ENCODE results near the gene TRANK1. TPM values are rescaled to one million over a fixed set of nuclear protein-coding genes. Genes with fewer than 3 reads are reported as not detected.
A peak's percentile ranks its signal among the peaks of the same experiment; 100 is the strongest.

The TRANK1 gene
- total RNA-seq, 4 donors from 2014 or later = 2.5 to 4.8 (median 3.7) TPM

DNA sequence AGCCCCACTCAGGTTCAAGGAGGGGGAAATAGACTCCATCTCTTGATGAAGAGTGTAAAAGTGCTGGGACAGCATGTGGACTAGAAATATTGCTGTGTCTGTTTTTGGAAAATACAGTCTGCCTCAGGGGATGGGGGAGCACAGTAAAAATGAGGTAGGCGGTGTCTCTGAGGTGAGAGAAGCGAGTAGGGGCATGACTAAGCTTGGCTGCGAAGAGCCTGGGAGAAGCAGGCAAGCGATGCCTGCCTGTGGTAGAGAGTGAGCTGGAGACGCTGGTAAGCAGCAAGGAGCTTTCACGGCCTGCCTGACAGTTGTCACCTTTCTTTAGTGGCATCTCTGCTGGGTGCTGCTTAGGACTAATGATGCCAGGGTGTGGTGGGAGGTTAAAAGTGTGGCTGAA, 131.5 kb downstream of the TRANK1 start:
- peaks cover 28% of the 10 kb centered on the region for H3K4me1 ChIP-seq
- H3K9me3 ChIP-seq = no peaks in the 10 kb centered on the region
- TF ChIP-seq CTCF (IDR thresholded peaks at IDR 0.05) (no peak), POLR2A (IDR thresholded peaks at IDR 0.05) (no peak), EP300 (IDR thresholded peaks at IDR 0.05) (no peak), POLR2AphosphoS5 (IDR thresholded peaks at IDR 0.05) (no peak)
- H3K4me3 ChIP-seq = no peak overlapping the region
- no peaks in the 10 kb centered on the region for H3K36me3 ChIP-seq
- DNase-seq (ENCODE audit: low spot score in 2 of 2) = no peak
- H3K27me3 ChIP-seq = no peaks in the 10 kb centered on the region
- peak overlapping the region; percentile 3 for H3K27ac ChIP-seq
- 46% methylated on average over 6 of the region's 6 CpGs for WGBS

DNA sequence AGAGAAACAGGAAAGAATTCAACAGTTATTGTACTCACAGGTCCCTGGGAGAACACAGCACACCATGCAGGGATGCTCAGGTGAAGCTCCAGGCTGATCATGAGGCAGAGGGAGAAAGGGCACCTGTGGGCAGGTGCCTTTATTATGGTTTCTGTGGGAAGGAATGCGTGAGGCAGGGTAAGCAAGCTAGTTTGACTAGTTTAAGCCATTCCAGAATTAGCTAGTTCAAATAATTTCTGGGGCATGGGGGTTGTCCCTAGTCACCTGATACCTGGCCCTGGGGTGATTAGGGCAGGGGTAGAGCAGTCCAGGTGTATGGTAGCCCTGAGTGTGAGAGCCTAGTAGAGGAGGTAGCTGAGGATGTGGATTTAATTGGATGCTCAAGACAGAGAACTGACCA, 132.6 kb downstream of the TRANK1 start:
- no peaks in the 10 kb centered on the region for H3K9me3 ChIP-seq

DNA sequence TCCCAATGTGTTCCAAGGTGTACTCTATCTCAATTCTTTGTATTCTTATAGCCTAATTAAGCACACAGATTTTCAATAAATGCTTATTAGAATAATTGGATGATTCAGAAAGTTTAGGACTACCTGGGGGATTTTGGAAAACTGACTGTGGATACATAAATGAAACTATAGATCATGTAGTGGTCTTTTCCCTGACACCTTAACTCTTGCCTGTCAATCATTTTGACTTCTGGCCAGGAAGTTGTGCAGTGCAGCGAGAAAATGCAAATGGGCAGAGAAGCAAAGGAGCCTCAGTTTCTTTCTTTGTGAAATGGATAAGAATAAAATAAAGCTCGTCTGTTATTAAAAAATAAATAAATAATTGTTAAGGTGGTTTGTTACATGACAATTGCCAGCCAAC, 133.1 kb downstream of the TRANK1 start:
- WGBS = 92% methylated on average over 2 of the region's 2 CpGs
- H3K4me3 ChIP-seq = no peak overlapping the region
- peaks cover under 1% of the 10 kb centered on the region for H3K9me3 ChIP-seq
- no peak for DNase-seq (ENCODE audit: low spot score in 2 of 2)
- no peak for TF ChIP-seq POLR2A (IDR thresholded peaks at IDR 0.05)
- H3K27me3 ChIP-seq = no peaks in the 10 kb centered on the region
- H3K36me3 ChIP-seq = no peaks in the 10 kb centered on the region
- no peak overlapping the region for H3K27ac ChIP-seq
- peaks cover 28% of the 10 kb centered on the region for H3K4me1 ChIP-seq

More for the DNA sequence above, 132.6 kb downstream of the TRANK1 start:
- 43% methylated on average over 1 of the region's 1 CpG for WGBS
- DNase-seq (ENCODE audit: low spot score in 2 of 2) = no peak
- Histone ChIP-seq H3K4me3 (no peak overlapping the region), H3K4me1 (peaks cover 28% of the 10 kb centered on the region), H3K27ac (no peak overlapping the region), H3K27me3 (no peaks in the 10 kb centered on the region), H3K36me3 (no peaks in the 10 kb centered on the region)
- TF ChIP-seq CTCF (IDR thresholded peaks at IDR 0.05) (no peak), EP300 (IDR thresholded peaks at IDR 0.05) (no peak), POLR2A (IDR thresholded peaks at IDR 0.05) (no peak), POLR2AphosphoS5 (IDR thresholded peaks at IDR 0.05) (no peak)

DNA sequence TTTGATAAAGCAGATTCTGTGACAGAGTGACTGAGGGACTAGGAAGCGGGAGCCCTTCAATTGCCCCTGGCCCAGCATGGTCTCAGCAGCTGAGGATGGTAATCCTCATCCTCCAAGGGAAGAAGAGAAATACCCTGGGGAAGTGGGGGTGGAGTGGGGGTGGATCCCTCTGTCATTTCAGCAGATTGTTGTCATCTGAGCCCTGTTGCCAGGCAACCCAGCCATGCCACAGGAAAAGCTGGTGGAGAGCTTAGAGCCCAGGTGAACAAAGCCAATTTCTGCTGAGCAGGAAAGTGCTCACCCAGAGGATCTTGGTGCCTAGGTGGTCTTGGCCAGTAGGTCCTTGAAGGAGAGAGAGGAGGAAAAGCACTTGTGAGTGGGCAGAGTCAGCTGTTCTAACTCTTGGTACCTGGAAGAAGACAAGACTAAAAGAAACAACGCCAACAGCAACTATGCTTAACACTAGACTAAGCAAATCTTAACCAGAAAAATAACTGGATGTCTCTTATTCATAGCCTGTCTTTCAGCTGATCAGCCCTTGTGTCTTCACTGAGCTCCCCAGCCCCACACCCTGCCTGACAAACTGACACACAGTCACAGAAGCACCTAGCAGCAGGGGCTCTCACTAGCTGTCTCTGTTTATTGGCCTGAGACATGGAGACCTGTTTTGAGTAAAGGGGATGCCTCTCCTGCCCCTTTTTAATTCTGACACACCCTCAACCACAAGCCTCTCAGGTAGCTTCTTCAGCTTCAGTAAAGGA, 140.4 kb downstream of the TRANK1 start:
- TF ChIP-seq CTCF (IDR thresholded peaks at IDR 0.05) (no peak), POLR2AphosphoS5 (IDR thresholded peaks at IDR 0.05) (no peak), EP300 (IDR thresholded peaks at IDR 0.05) (no peak), POLR2A (IDR thresholded peaks at IDR 0.05) (no peak)
- no peaks in the 10 kb centered on the region for H3K4me1 ChIP-seq
- peaks cover 7% of the 10 kb centered on the region for H3K9me3 ChIP-seq
- no peak overlapping the region for H3K27ac ChIP-seq
- no peaks in the 10 kb centered on the region for H3K27me3 ChIP-seq
- no peak overlapping the region for H3K4me3 ChIP-seq
- 91% methylated on average over 2 of the region's 2 CpGs for WGBS
- no peak for DNase-seq (ENCODE audit: low spot score in 2 of 2)
- no peaks in the 10 kb centered on the region for H3K36me3 ChIP-seq

- DNase-seq (ENCODE audit: low spot score in 2 of 2) = no peak
- no peaks in the 10 kb centered on the region for H3K36me3 ChIP-seq
- H3K27me3 ChIP-seq = no peaks in the 10 kb centered on the region
- H3K4me3 ChIP-seq = no peak overlapping the region
- WGBS = 98% methylated on average over 5 of the region's 5 CpGs
- H3K27ac ChIP-seq = no peak overlapping the region
- TF ChIP-seq CTCF (IDR thresholded peaks at IDR 0.05) (no peak), POLR2A (IDR thresholded peaks at IDR 0.05) (no peak), EP300 (IDR thresholded peaks at IDR 0.05) (no peak), POLR2AphosphoS5 (IDR thresholded peaks at IDR 0.05) (no peak)
- peaks cover 7% of the 10 kb centered on the region for H3K9me3 ChIP-seq
- H3K4me1 ChIP-seq = no peaks in the 10 kb centered on the region
Measured at GRCh38 chr3:36803091-36803791, 141.6 kb downstream of the TRANK1 start.

Data from suprapubic skin (tissue), 4 donors.